Measurements from ENCODE around the gene NCOA7.
"Not testable (repeated sequence)": the region's sequence is repeated elsewhere in the genome, so short reads cannot be mapped to it uniquely, and the experiment has no call there.

Gene NCOA7

DNA sequence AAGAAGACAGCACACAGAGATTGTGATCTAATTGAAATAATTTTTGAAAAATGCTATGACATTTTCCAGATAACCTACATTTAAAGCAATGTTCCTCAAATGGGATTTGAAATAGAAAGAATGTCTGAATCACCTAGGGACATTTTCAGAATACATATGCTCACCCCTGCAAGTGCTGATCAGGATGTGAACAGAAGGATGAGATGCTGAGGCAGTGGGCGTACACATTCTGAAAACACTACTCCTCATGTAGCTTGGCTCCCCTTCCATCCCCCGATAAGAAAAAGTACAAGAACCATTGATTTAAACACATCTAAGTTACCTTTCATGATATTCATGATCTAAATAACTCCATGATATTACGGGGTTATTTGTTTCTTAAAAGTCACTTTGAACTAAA is 136.0 kb downstream of the NCOA7 start:
- no peak for ATAC-seq

DNA sequence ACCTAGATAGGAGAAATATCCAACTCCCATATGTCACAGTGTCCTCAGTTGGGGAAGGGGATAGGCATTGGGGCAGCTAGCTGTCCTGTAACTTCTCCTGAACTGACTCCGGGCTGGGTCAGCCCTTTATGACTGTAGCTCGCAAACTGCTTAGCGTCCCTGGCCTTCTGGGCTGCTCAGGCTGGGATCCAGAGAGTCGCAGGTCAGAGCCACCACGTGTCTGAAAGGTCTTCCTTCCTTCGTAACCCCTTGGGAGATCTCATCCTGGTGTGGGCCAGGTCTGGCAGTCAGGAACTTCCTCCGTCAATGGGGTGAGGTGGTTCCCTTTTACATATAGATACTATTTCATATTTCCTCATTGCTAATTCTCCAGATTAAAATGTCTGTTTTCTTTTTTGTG is 137.0 kb downstream of the NCOA7 start:
- no peak for ATAC-seq

DNA sequence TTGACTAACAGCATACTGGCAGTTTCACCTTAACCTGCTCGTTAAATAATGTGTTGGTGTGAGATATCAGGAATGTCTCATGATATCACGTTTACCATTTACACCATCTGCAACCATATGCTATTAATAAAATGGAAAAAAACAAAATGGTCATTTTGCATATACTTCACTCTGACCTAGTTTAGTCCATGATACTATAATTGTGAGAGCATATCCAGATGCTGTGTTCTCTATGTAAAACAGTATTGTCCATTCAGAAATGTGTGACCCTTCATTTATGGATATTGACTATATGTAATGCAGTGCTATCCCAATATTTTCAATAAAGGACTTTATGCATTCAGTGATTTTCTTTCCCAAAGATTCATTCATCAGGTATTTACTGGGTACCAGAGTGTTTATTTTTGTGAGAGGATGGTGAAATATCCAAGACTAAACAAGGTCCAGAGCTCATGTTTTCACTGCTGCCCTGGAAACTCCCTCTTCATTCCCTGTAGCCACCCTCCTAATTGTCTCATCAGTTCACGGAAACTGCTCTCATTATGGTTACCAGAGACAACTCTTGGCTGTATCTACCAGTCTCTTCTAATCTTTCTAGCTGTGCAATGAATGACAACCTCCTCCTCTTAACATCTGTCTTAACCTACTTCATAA is 140.1 kb downstream of the NCOA7 start:
- ATAC-seq = no peak

DNA sequence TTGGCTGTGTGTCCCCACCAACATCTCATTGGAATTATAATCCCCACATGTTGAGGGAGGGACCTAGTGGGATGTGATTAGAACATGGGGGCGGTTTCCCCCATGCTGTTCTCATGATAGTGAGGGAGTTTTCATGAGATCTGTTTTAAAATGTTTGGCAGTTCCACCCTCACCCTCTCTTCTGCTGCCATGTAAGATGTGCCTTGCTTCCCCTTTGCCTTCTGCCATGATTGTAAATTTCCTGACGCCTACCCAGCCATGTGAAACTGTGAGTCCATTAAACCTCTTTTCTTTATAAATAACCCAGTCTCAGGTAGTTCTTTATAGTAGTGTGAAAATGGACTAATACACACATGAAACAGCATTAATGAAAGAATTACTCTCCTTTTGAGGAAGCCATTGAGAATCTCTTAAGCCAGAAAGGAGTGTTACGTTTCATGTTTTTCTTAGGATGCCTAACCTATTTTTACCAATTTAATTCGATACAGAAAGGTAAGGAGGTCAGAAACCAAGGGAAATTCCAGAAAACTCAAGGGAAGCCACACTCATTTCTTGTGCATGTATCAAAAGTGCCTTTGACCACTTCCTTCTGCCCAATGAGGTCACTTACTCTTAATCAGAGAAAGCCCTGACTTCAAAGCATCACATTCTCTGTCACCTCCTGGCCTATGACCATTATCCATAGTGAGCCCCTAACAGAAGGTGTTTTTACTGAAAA is 141.1 kb downstream of the NCOA7 start:
- peak; percentile 25 to 51 for ATAC-seq

DNA sequence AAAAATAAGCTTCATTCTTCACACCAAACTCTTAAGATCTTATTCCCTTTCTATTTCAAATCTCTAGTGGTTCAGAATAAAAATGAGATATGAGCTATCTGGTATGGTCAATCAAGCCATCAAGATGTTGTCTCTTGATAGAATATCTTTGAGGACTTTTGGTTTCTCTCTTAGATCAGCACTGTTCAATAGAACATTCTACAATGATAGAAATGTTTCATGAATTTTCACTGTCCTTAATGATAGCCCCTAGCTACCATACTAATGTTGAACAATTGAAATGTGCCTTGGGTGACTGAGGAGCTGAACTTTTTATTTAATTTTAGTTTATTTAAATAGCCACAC is 141.7 kb downstream of the NCOA7 start:
- ATAC-seq = no peak

DNA sequence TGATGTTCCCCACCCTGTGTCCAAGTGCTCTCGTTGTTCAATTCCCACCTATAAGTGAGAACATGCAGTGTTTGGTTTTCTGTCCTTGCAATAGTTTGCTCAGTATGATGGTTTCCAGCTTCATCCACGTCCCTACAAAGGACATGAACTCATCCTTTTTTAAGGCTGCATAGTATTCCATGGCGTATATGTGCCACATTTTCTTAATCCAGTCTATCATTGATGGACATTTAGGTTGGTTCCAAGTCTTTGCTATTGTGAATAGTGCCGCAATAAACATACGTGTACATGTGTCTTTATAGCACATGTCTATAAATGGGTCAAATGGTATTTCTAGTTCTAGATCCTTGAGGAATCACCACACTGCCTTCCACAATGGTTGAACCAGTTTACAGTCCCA is 144.8 kb downstream of the NCOA7 start:
- ATAC-seq = not testable (repeated sequence)

DNA sequence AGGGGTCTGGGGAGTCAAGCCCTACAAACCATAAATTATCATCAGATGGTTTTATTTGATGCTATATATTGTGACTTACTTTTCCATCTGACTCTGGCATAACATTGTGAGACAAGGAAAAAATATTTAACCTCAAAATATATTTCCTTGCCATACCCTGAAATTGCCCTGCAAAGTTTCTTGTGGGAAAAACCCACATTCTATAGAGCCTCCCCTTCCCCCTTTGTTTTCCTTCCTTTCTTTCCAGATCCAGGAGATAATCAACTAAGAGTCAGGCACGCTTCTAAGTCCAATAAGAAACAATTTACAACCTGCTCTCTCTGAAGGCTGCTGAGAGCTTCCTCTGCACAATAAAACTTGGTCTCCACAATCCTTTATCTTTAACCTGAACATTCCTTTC is 148.3 kb downstream of the NCOA7 start:
- ATAC-seq = no peak

DNA sequence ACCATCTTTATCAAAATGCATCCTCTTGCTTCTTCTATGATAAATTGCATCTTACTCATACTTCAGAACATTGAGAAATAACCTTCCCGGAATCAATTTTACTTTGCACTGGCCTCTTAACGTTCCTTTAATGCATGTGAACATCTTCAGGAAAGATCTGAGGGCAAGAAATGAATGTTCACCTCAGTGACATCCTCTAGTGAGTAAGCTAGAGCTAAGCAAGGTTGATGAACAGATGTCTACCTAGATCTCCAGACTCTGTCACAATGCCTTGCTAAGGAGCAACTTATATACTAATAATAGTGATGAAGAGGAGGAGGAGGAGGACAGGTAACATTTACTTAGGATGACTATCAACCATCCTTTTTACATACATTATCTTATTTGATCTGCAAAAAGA is 149.0 kb downstream of the NCOA7 start:
- ATAC-seq = no peak

DNA sequence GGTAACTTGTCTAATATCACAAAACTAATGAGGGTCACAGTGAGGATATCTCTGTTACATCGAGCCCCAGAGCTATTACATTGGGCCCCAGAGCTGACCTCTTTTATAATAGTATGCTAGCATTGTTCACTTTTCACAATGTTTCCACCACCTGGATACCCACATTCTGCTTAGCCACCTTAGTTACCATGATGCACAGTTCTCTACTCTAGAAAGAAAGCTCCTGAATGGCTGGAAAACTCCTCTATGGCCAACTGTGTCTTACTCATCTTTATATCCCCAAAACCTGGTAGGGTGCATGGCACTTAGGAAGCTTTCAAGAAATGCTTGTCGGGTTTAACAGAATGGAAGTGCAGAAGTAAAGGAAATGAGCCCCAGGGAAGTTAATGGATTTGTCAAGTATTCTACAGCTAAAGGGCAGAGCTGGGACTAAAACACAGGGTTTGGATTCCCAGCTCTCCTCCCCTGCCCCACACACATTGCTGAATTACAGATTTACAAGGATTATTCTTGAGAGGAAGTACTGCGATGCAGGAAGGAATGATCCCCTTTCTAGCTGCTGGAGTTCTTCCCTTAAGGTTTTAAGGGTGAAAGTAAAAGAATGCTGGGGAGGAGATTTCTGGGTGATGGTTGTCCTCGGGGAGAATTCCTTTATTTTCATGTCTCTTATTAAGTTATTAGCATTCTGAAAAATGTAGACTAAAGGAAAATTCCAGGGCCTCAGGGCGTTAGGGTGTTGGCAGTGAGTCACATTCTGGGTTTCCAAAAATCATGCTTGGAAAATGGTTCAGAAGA is 149.7 kb downstream of the NCOA7 start:
- ATAC-seq = no peak

DNA sequence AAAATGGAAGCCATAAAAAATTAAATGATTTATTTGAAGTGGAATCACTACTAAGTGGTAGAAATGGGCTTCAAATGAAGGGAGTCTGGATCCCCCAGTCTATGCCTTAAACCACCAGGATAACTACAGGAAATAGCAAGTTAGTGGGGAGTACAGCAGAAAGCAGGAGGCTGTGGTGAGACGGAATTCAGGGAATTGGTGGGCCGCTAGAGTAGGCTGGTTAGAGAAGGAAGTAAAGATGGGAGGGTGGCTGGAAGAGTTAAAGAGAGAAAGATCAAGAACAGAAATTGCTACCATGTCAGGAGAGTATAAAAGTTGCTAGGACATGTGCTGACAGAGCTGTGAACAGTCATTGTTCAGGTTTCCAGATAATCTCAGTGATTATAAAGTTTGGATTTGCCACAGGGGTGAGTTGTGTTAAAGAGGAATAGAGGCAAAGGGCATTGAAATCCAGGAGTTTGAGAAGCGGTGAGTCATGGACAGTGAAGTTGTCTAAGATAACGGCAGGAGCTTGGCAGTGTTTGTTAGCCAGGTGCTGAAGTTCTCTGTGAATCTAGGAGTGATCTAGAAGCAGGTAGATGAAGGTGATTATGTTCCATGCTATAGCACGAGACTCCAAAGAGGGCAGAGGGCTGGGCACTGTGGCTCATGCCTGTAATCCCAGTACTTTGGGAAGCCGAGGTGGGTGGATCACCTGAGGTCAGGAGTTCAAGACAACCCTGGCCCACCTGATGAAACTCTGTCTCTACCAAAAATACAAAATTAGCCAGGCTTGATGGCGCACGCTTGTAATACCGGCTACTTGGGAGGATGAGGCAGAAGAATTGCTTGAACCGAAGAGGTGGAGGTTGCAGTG is 152.1 kb downstream of the NCOA7 start:
- no peak for ATAC-seq

DNA sequence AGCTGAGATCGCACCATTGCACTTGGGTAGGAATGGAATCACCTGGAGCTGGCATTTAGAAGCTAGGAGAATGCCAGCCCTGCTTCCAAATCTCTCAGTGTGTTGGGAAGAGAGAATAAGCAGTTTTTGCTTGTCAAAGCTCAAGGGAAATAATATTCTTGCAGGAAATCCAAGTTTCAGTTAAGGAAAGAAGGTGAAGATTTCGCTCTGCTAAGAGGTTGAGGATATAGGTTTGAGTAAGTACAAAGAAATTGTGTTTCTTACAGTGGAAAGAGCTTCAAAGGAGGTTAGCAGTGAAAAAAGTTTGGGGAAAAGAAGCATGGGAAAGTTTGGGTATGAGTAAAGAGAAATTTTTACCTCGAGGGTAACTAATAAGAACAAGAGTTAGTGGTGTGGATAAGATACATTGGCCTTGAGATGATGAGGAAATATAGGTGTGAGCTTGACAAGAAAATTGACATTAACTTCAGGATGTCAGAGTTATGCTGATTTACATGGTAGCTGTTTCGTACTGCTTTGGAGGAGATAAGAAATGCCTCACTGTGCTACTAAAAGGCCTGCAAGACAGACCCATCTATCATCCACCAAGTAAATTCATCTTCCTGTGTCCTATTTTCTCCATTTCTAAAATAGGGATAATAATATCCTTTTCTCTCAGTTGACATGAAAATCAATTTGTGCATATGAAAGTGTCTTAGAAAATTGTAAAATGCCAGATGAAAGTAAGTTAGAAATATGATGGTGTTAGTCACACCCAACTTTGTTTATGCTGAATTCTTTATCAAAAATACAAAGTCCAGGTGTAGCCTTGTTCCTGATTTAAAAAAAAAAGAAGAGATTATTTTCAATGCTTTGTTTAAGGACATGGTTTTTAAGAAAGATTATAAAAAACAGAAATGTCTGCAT is 153.0 kb downstream of the NCOA7 start:
- ATAC-seq = no peak

DNA sequence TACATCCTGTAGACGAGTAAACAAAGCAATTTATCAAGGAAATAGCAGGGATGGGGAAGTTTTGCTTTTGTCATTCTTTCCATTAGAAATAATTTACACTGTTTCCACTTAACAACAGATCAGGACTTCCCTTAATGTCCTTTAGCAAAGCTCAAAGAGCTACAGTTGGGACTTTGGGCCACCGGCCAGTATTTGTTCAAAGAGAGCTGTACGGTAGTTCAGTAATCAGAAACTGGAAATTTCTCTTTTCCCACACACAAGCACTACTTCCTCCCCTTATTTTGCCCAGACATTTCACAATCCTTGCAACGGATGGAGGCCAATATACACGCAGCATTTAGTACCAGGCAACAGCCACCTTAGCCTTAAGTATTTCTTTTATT is 153.7 kb downstream of the NCOA7 start:
- ATAC-seq = no peak

DNA sequence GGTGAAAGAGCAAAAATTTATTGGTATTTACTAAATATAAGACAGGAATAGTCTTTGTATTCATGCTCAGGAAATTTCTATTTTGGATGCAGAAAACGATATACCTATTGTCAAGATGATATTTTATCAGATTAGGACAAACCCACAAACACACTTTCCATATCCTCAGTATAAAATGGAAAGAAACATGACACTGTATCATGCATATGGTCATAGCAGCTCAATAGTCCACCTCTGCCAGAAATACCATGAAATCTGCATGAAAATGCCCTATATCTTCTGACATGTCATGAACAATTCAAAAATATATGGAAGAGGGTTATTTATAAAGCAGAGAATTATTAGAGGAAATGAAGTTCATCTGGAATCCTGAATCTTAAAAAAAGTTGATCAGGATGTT is 154.1 kb downstream of the NCOA7 start:
- no peak for ATAC-seq

DNA sequence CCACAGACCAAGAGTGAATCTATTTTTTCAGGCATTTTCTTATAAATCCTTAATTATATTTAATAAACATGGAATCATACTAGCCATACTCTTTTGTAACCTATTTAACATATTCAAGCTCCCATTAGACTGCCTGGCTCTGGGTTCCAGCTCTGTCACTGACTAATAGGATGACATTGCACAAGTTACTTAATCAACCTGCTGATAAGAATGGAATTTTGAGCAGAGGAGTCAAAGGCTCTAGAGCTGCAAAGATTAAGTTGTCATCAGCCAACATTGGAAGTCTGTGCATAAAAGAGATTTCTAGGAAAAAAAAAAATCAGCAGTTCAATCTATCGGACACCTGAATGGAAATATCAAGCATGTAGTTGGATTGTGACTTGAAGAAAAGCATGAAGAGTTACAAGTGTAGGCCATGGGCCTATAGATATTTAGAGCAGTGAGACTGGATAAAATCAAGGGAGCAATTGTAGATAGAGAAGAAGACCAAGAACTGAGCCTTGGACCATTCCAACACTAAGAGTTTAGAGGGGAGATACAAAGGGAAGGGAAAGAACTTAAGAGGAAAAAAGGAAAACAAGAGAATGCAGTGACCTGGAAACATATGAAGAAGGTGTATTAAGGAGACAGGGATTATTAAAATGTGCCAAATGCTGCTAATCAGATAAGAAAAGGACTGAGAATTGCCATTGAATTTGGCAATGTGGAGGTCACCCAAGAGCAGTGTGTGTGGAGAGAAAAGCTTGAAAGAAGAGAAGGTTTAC is 154.8 kb downstream of the NCOA7 start:
- no peak for ATAC-seq

DNA sequence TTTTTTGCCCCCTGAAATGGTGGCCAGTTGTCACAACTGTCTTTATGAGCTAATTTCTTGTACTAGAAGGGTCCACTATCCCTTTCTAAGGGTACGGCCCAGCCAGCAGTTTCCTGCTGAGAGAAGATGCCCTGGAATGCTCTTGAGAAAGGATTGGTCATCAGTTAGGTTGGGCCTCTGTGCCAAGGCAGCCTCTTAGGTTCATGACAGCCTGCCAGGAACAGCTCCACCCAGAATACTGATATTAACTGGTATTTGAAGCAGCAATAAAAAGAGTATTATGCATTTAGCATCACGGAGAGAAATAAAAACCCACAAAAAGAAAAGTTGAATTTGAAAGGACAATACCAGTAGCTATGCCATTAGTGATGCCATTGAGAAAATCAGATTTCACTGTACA is 156.9 kb downstream of the NCOA7 start:
- no peak for ATAC-seq

DNA sequence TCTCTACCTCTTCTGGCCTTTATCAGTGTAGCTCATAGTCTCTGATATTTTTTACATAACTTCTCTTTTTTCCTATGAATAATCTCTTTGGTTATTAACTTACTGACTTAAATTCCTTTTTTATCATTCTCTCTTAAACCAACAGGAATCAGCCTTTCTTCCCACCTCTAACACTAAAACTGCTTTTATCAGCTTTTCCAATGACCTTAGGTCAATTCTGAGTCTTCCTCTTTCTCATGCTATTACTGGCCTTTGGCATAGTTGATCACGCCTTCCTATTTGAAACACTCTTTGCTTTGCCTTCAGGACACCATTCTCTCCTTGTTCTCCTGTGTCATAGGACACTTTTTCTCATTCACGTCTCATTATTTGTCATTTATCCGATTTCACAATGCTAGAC is 157.7 kb downstream of the NCOA7 start:
- no peak for ATAC-seq

DNA sequence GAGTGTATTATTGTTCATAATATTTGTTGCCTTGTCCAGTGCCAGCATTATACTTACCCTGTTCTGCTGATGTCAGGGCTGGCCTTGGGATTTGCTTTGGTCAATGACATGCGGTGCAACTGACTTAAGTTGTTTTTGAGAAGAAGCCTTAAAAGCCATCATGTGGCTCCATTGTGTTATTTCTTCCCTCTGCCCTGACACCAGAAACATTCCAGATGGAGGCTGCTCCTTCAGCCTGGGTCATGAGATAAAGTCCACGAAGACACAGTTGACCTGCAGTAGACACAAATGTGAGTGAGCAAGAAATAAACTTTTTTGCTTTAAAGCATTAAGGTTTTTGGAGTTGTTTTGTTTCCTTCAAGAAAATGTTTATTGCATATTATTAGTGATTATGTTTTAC is 158.3 kb downstream of the NCOA7 start:
- no peak for ATAC-seq

DNA sequence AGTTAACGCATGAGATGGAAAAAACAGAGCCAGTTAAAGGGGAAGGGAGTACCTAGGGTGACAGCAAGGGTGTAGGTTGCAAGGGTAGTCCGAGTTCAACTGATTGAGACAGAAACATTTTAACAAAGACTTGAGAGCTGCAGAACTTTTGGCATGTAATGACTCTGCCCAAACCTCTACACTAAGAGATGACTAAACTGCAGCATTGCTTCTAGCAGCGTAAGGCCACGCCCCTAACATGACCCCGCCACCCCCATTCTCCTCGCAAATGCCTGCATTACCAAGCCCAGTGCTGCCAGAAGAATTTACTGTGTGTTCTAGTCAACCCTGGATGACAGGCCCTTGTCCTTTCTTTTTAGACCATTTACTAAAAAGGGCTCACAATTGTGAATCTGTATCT is 159.5 kb downstream of the NCOA7 start:
- ATAC-seq = no peak

DNA sequence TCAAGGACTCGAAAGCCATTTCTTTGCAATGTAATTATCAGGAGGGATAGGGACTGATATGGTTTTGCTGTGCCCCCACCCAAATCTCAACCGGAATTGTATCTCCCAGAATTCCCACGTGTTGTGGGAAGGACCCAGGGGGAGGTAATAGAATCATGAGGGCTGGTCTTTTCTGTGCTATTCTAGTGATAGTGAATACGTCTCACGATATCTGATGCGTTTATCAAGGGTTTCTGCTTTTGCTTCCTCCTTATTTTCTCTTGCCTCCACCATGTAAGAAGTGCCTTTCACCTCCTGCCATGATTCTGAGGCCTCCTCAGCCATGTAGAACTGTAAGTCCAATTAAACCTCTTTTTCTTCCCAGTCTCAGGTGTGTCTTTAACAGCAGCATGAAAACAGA is 160.0 kb downstream of the NCOA7 start:
- not testable (repeated sequence) for ATAC-seq

DNA sequence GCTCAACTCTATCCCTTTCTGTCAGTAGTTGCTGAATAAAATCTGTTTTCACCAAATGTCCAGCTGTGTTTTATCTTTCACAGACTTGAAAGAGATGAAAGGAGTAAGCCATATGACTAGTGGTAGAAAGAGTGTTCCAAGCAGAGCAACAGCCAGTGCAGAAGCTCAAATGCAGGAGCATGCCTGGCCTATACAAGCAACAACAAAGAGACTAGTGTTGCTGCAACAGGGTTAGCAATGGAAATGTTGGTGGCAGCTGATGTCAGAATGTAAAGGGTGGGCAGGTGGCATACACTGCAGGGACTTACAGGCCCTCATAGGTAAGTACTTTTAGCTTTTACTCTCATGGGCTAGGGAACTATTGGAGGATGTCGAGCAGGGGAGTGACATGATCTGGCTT is 160.6 kb downstream of the NCOA7 start:
- no peak for ATAC-seq

Data from activated CD4-positive, CD25-positive, alpha-beta regulatory T cell treated with anti-CD3 and anti-CD28 coated beads, Interleukin-2, amount 50 U/mL, for 24 hours (primary cell).